Measurements from ENCODE around the gene NPAS3.

Gene NPAS3

DNA sequence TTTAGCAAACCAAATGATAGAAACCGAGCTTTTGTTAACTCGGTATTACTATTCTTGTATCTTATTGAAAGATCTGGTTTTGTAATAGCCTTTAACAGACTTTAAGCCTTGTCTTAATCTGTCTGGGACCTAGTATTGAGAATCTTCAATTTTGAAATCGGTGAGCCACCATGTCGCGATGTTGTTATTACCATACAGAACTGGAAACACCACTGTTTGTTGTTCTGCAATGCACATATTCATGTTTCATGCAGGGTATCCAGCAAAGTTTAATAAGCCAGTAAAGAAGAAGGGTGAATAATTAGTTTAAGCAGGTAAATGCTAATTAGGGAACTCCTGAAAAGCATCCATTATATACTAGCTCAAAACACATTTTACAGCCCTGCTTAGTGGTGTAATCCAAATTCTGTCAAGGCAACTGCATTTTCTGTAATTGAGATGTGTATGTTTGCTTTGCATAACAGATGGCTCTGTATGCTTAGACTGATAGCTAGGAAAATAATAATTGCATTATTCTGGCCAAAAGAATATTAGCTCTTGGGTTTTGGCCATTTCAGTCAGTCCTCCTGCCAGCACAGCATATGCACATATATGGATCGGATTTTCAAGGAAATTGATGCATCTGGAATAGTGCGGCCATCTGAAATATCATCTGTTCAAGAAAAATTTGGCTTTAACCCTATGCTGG lies 623.0 kb downstream of the NPAS3 start:
- peak overlapping the region; percentile 12; the same call in 1 of the 2 replicates for H3K27ac ChIP-seq
- TF ChIP-seq, protein P1, sequence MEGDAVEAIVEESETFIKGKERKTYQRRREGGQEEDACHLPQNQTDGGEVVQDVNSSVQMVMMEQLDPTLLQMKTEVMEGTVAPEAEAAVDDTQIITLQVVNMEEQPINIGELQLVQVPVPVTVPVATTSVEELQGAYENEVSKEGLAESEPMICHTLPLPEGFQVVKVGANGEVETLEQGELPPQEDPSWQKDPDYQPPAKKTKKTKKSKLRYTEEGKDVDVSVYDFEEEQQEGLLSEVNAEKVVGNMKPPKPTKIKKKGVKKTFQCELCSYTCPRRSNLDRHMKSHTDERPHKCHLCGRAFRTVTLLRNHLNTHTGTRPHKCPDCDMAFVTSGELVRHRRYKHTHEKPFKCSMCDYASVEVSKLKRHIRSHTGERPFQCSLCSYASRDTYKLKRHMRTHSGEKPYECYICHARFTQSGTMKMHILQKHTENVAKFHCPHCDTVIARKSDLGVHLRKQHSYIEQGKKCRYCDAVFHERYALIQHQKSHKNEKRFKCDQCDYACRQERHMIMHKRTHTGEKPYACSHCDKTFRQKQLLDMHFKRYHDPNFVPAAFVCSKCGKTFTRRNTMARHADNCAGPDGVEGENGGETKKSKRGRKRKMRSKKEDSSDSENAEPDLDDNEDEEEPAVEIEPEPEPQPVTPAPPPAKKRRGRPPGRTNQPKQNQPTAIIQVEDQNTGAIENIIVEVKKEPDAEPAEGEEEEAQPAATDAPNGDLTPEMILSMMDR (conservative IDR thresholded peaks at IDR 0.05) = no peak

DNA sequence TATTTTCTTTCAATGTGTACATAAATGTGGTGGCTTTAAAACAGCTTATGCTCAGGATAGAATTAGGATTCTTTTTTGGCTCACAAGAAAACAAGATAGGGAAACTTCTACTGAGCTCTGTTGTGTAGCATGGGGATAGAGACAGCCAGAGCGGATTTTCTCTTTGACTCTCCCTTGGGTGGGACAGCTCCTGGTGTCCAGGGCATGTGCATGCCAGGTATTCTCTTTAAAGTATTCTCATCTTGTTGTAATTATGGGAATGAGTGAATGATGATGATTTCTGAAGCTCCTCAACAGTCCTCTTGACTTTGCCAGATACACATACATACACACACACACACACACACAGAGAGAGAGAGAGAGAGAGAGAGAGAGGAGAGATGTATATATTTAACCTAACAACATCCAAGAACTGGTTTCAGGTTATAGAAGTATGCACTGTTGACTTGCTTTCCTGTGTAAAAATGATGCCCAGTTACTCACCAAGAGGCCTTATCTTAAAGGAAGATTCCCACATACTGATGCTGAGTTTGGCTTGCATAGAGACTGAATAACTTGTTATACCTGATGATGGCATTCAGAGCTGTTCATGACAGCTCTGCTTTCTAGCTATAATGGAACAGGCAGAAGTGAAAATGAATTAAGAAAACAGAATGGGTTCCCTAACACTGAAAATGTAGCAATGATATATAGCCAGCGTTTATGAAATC lies 624.7 kb downstream of the NPAS3 start:
- TF ChIP-seq, protein P1 (conservative IDR thresholded peaks at IDR 0.05) = no peak
- H3K27ac ChIP-seq = 0 out of 2 replicates have a peak overlapping the region, but pooled peaks have one; percentile 12

DNA sequence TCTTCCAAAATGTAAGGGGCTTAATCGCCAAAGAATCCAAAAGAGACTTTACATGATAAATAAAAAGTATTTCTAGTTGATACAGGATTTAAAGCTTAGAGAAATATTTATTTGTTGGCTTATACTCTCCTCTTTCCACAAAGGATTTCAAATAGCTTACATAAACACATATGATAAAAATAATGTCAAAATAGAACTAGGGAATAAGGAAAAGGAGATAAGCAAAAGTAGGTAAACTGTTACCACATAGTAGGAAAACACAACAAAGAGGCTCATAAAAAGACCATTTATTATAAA lies 625.2 kb downstream of the NPAS3 start:
- no peak overlapping the region for H3K27ac ChIP-seq
- TF ChIP-seq, protein P1 (conservative IDR thresholded peaks at IDR 0.05) = no peak

DNA sequence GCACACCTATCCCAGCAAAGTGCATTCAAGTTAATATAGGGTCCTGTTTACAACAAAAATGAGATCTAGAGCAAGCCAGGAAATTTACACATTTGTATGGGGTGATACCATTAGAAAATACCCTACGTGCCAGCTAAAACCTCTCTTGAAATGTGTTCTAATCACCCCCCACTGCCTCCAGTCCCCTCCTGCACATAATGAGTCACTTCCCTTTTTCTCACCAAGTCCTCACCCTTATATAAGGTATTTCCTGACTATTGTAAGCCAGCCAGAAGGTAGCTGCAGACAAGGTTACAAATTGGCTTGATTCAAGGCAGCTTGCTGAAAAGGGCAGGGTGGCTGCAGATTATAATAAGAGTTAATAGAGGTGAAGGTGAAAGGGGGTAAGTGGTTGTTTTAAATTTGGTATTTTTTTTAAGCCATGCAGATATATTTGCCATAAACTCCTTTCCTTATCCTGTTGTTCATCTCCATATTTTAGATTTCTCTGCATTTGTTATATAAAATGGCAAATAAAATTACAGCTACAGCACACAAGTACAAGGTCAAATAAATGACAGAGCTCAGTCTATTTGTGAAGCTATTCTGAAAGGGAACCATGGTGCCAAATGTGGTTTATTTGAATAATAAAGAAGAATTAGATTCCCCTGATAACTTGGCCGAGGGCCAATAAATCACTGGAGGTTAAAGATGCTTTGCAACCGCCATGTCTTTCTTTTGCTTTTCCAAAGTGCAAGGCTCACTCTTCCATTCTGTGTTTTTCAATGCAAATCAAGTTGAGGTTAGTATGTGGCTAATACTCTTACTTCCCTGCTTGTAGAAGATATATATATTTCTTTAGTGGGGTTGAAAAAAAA lies 626.3 kb downstream of the NPAS3 start:
- H3K27ac ChIP-seq = peak overlapping the region; percentile 47; the same call in 1 of the 2 replicates
- TF ChIP-seq, protein P1 (conservative IDR thresholded peaks at IDR 0.05) = no peak

DNA sequence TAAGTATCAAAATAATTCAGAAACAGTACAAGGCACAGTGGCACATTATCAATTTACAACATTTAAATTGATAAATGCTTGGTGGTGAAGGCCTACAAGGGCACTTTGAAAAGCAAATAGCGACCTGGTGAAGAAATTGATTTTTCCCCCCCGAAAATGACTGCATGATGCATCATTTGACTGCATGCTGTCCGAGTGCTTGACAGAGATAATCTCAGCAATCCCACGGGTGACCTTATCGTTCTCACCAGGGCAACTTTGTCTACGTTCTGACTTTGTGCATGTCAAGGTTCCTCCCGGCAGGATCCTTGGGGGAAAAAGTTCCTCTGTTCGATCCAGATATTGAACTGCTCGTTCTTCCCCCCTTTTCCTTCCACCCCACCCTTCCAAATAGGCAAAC lies 627.4 kb downstream of the NPAS3 start:
- no peak overlapping the region for H3K27ac ChIP-seq
- TF ChIP-seq, protein P1 (conservative IDR thresholded peaks at IDR 0.05) = no peak

DNA sequence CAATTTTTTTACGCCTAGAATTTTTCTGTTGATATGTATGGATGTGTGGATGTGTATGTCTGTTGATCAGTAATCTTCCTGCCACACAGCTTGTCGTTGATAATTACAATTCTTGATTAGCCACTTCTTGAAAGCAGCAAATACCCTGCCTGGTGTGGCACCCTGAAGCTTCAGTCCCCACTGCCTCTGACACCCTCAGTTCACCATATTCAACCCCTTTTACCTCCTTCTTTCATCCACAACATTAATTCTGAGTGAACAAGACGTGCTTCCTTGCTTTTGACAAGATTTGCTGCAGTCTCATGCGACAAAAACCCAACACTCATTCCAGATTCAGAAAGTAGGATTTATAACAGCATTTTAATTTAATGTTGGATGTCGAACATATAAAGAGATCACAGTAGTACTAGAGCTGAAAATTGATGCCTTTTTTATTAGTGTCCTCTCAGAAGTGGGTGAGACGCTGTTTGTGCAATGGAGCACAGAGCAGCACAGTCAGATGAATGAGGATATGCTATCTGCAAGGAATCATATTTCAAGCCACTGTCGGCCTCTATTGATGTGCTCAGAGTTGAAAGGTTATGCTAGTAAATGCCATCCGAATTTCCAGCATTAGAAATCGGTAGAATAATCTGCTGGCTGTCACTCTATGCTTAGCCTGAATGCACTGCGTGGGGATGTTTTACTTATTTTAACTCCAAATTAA lies 628.5 kb downstream of the NPAS3 start:
- TF ChIP-seq, protein P1 (conservative IDR thresholded peaks at IDR 0.05) = no peak
- H3K27ac ChIP-seq = peak overlapping the region; percentile 34

Measured in VCaP (cell line).